ENCODE measurements around the gene OSBPL8. TPM values are rescaled to one million over a fixed set of nuclear protein-coding genes. Genes with fewer than 3 reads are reported as not detected.
"Not testable (repeated sequence)": the region's sequence is repeated elsewhere in the genome, so short reads cannot be mapped to it uniquely, and the experiment has no call there.

OSBPL8 gene
- total RNA-seq, 1 experiment from 2014 or later, result 71.1 TPM

DNA sequence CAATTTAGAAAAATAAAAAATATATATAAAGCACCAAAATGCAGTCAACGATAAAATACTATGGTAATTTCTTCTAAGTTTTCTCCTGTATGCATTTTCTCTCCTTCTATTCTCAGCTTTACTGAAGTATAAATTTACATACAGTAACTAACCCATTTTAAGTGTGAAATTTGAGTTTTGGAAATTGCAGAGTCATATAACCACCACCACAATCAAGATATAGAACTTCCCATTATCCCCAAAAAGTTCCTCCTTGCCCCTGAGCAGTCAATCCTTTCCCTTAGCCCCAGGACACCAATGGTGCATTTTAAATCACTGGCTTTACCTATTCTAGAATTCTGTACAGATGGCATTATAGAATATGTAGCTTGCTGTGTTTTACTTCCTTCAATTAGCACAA is 180.3 kb downstream of the OSBPL8 start:
- intact Hi-C loops (cut with micrococcal nuclease), result no loop called here
- no peaks in the 10 kb centered on the region for H3K4me1 Mint-ChIP-seq (ENCODE audit: insufficient read depth, unreplicated experiment)
- H3K9me3 Mint-ChIP-seq (ENCODE audit: unreplicated experiment), result no peaks in the 10 kb centered on the region
- DNase-seq (ENCODE audit: unreplicated experiment), result no peak
- CTCF ChIA-PET, result interaction anchor here (1.0 kb wide), 1 partner anchor 31 kb away, joined by 3 read pairs; the partner anchor contains the start of gene BBS10
- H3K4me3 Mint-ChIP-seq (ENCODE audit: unreplicated experiment), result no peak overlapping the region
- POLR2A ChIA-PET, result interaction anchor here (1.4 kb wide), 1 partner anchor 11 kb away, joined by 3 read pairs; no protein-coding TSS in a partner anchor
- peaks cover 30% of the 10 kb centered on the region for H3K36me3 Mint-ChIP-seq (ENCODE audit: insufficient read depth, unreplicated experiment)
- no peak overlapping the region for H3K27ac Mint-ChIP-seq (ENCODE audit: low read depth, unreplicated experiment)
- H3K27me3 Mint-ChIP-seq (ENCODE audit: insufficient read depth, unreplicated experiment), result no peaks in the 10 kb centered on the region
- TF ChIP-seq, protein P1, sequence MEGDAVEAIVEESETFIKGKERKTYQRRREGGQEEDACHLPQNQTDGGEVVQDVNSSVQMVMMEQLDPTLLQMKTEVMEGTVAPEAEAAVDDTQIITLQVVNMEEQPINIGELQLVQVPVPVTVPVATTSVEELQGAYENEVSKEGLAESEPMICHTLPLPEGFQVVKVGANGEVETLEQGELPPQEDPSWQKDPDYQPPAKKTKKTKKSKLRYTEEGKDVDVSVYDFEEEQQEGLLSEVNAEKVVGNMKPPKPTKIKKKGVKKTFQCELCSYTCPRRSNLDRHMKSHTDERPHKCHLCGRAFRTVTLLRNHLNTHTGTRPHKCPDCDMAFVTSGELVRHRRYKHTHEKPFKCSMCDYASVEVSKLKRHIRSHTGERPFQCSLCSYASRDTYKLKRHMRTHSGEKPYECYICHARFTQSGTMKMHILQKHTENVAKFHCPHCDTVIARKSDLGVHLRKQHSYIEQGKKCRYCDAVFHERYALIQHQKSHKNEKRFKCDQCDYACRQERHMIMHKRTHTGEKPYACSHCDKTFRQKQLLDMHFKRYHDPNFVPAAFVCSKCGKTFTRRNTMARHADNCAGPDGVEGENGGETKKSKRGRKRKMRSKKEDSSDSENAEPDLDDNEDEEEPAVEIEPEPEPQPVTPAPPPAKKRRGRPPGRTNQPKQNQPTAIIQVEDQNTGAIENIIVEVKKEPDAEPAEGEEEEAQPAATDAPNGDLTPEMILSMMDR (IDR thresholded peaks at IDR 0.05; ENCODE audit: unreplicated experiment), result no peak
- BruUV-seq (replicated peaks), result no TSS peak

GRCh38 chr12:76376876-76377275 is 182.7 kb downstream of the OSBPL8 start:
- intact Hi-C loops (cut with micrococcal nuclease); BruUV-seq (replicated peaks); H3K27me3 Mint-ChIP-seq (ENCODE audit: insufficient read depth, unreplicated experiment); DNase-seq (ENCODE audit: unreplicated experiment); H3K4me3 Mint-ChIP-seq (ENCODE audit: unreplicated experiment); H3K4me1 Mint-ChIP-seq (ENCODE audit: insufficient read depth, unreplicated experiment); H3K9me3 Mint-ChIP-seq (ENCODE audit: unreplicated experiment); H3K27ac Mint-ChIP-seq (ENCODE audit: low read depth, unreplicated experiment): not testable (repeated sequence)
- H3K36me3 Mint-ChIP-seq (ENCODE audit: insufficient read depth, unreplicated experiment), result peaks cover 36% of the 10 kb centered on the region
- POLR2A ChIA-PET, result interaction anchor here (0.7 to 1.4 kb wide), 2 partner anchors 12 to 77 kb away, joined by 3 to 4 read pairs; no protein-coding TSS in a partner anchor
- CTCF ChIA-PET, result interaction anchor here (0.7 to 1.1 kb wide), 2 partner anchors 985 to 1396 kb away, joined by 3 read pairs; no protein-coding TSS in a partner anchor

GRCh38 chr12:76375939-76376338 is 183.6 kb downstream of the OSBPL8 start:
- ChIA-PET CTCF (interaction anchor here (0.7 to 1.1 kb wide), 3 partner anchors 9 to 98 kb away, joined by 3 to 4 read pairs (median 3); no protein-coding TSS in a partner anchor), POLR2A (interaction anchor here (0.7 to 1.4 kb wide), 2 partner anchors 11 to 183 kb away, joined by 3 read pairs; partner anchors contain the start of gene OSBPL8)
- intact Hi-C loops (cut with micrococcal nuclease), result no loop called here
- no TSS peak for BruUV-seq (replicated peaks)
- Mint-ChIP-seq H3K36me3 (ENCODE audit: insufficient read depth, unreplicated experiment) (peaks cover 42% of the 10 kb centered on the region), H3K4me3 (ENCODE audit: unreplicated experiment) (no peak overlapping the region), H3K27me3 (ENCODE audit: insufficient read depth, unreplicated experiment) (no peaks in the 10 kb centered on the region), H3K27ac (ENCODE audit: low read depth, unreplicated experiment) (no peak overlapping the region), H3K4me1 (ENCODE audit: insufficient read depth, unreplicated experiment) (no peaks in the 10 kb centered on the region), H3K9me3 (ENCODE audit: unreplicated experiment) (no peaks in the 10 kb centered on the region)
- TF ChIP-seq, protein P1 (IDR thresholded peaks at IDR 0.05; ENCODE audit: unreplicated experiment), result no peak
- no peak for DNase-seq (ENCODE audit: unreplicated experiment)

GRCh38 chr12:76375470-76375869 is 184.1 kb downstream of the OSBPL8 start:
- TF ChIP-seq, protein P1 (IDR thresholded peaks at IDR 0.05; ENCODE audit: unreplicated experiment), result no peak
- no peak for DNase-seq (ENCODE audit: unreplicated experiment)
- no peak overlapping the region for H3K27ac Mint-ChIP-seq (ENCODE audit: low read depth, unreplicated experiment)
- intact Hi-C loops (cut with micrococcal nuclease), result no loop called here
- no peak overlapping the region for H3K4me3 Mint-ChIP-seq (ENCODE audit: unreplicated experiment)
- ChIA-PET CTCF (interaction anchor here (0.7 to 1.1 kb wide), 3 partner anchors 9 to 97 kb away, joined by 3 to 4 read pairs (median 3); no protein-coding TSS in a partner anchor), POLR2A (no interaction called here)
- H3K27me3 Mint-ChIP-seq (ENCODE audit: insufficient read depth, unreplicated experiment), result no peaks in the 10 kb centered on the region
- no peaks in the 10 kb centered on the region for H3K9me3 Mint-ChIP-seq (ENCODE audit: unreplicated experiment)
- no peaks in the 10 kb centered on the region for H3K4me1 Mint-ChIP-seq (ENCODE audit: insufficient read depth, unreplicated experiment)
- peaks cover 44% of the 10 kb centered on the region for H3K36me3 Mint-ChIP-seq (ENCODE audit: insufficient read depth, unreplicated experiment)
- no TSS peak for BruUV-seq (replicated peaks)
